ENCODE data around the gene BLZF1.

Gene BLZF1

DNA sequence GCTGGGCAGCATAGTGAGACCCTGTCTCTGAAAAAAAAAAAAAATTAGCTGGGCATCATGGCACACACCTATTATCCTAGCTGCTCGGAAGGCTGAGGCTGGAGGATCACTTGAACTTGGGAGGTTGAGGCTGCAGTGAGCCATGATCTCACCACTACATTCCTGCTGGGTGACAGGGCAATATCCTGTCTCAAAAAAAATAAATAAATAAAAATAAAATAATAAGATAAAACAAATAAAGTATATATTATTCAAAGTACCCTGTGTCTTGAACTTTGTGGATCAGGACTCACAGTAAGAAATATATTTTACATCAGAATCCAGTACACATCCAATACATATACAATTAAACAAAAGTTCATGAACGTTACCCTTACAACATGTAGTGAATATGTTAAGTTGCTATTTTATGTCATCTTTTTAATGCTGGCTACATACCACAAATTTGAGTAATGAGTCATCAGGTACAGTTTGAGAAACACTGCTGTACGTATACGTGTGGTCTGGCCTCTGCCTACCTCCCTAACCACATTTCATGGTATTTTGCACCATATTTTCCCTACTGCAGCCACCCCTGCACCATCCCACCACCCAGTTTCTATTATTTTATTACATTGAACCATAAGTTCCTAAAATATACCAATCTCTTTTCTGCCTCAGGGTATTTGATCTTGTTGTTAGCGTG, 4.8 kb upstream of the BLZF1 start:
- TF ChIP-seq, protein P1, sequence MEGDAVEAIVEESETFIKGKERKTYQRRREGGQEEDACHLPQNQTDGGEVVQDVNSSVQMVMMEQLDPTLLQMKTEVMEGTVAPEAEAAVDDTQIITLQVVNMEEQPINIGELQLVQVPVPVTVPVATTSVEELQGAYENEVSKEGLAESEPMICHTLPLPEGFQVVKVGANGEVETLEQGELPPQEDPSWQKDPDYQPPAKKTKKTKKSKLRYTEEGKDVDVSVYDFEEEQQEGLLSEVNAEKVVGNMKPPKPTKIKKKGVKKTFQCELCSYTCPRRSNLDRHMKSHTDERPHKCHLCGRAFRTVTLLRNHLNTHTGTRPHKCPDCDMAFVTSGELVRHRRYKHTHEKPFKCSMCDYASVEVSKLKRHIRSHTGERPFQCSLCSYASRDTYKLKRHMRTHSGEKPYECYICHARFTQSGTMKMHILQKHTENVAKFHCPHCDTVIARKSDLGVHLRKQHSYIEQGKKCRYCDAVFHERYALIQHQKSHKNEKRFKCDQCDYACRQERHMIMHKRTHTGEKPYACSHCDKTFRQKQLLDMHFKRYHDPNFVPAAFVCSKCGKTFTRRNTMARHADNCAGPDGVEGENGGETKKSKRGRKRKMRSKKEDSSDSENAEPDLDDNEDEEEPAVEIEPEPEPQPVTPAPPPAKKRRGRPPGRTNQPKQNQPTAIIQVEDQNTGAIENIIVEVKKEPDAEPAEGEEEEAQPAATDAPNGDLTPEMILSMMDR (IDR thresholded peaks at IDR 0.05; ENCODE audit: insufficient read depth, low read length, poor library complexity, severe bottlenecking), result no peak
- TF ChIP-seq EZH2phosphoT487 (conservative IDR thresholded peaks at IDR 0.05; ENCODE audit: low read length), result no peak
- H3K9ac ChIP-seq (ENCODE audit: low read length), result no peak overlapping the region
- H2AFZ ChIP-seq (ENCODE audit: low read depth, low read length, severe bottlenecking), result no peak overlapping the region
- no peaks in the 10 kb centered on the region for H3K79me2 ChIP-seq (ENCODE audit: insufficient read depth, low read length)
- H4K20me1 ChIP-seq (ENCODE audit: low read depth, low read length), result no peaks in the 10 kb centered on the region
- H3K9me2 ChIP-seq (replicated peaks; ENCODE audit: insufficient read depth, low read length), result no peaks in the 10 kb centered on the region
- H3K27me3 ChIP-seq (ENCODE audit: low read length), result no peaks in the 10 kb centered on the region
- H3F3A ChIP-seq (ENCODE audit: insufficient read depth), result no peaks in the 10 kb centered on the region
- no peak overlapping the region for H3K27ac ChIP-seq (ENCODE audit: low read depth, low read length)
- no peaks in the 10 kb centered on the region for H3K36me3 ChIP-seq (ENCODE audit: low read length)
- no peaks in the 10 kb centered on the region for H3K9me3 ChIP-seq (ENCODE audit: insufficient read depth, low read length)
- no peak overlapping the region for H3K4me3 ChIP-seq (ENCODE audit: insufficient read depth, low read length, poor library complexity, severe bottlenecking)
- H3K4me2 ChIP-seq (ENCODE audit: low read depth, low read length, poor library complexity, severe bottlenecking), result no peak overlapping the region

DNA sequence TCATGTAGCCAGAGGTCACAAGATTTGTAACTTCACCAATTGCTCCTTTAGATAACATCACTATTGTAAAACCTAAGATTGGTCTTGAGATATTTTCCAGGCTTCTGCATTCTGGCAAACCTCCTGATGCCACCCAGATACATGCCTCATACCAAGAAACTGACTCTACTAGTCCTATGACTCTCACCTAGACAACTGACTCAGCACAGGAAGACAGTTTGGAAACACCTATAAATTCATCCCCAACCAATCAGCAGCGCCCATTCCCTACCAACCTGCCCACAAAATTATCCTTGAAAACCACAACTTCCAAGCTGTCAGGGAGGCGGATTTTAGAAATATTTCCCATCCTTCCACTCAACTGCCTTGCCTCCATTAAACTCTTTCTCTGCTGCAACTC, 3.0 kb upstream of the BLZF1 start:
- no peak overlapping the region for H3K9ac ChIP-seq (ENCODE audit: low read length)
- H3K4me2 ChIP-seq (ENCODE audit: low read depth, low read length, poor library complexity, severe bottlenecking), result no peak overlapping the region
- no peak overlapping the region for H3K27ac ChIP-seq (ENCODE audit: low read depth, low read length)

DNA sequence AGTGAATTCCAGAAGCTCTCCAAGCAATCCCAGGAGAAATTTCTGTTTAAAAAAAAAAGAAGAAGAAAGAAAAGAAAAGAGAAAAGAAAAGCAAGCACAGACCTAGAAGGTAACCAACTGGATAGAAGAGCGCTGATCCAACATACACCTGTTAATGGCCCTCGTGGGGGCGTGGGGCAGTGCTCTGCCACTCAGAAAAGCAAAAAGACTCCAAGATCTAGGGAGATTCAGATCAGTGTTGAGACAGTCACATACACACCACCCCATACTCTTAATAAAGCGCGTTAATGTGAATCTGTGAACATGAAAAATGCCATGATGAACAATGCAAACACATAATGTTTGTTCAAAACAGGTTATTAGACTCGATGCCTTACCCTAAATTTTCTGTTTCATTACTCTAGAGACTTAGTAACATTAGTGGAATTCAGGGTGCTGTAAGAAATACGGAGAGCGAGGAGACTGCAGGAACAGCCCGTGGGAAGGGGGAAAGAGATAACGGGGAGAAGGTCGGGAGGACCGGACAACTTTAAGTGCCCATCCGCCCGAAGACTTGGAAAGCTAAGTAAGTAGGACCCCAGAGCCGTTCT, 804 bp upstream of the BLZF1 start:
- Histone ChIP-seq H3K9me2 (replicated peaks; ENCODE audit: insufficient read depth, low read length) (no peaks in the 10 kb centered on the region), H3K9me3 (ENCODE audit: insufficient read depth, low read length) (no peaks in the 10 kb centered on the region), H4K20me1 (ENCODE audit: low read depth, low read length) (no peaks in the 10 kb centered on the region), H3F3A (ENCODE audit: insufficient read depth) (no peaks in the 10 kb centered on the region), H3K9ac (ENCODE audit: low read length) (peak overlapping the region; percentile 70), H2AFZ (ENCODE audit: low read depth, low read length, severe bottlenecking) (peak overlapping the region; percentile 98), H3K4me2 (ENCODE audit: low read depth, low read length, poor library complexity, severe bottlenecking) (peak overlapping the region; percentile 77), H3K36me3 (ENCODE audit: low read length) (no peaks in the 10 kb centered on the region), H3K79me2 (ENCODE audit: insufficient read depth, low read length) (0 out of 2 replicates have a peak, but pooled peaks cover 11% of the 10 kb centered on the region), H3K27me3 (ENCODE audit: low read length) (no peaks in the 10 kb centered on the region), H3K4me3 (ENCODE audit: insufficient read depth, low read length, poor library complexity, severe bottlenecking) (peak overlapping the region; percentile 82), H3K27ac (ENCODE audit: low read depth, low read length) (no peak overlapping the region)
- TF ChIP-seq, protein P1 (IDR thresholded peaks at IDR 0.05; ENCODE audit: insufficient read depth, low read length, poor library complexity, severe bottlenecking), result no peak
- no peak for TF ChIP-seq EZH2phosphoT487 (conservative IDR thresholded peaks at IDR 0.05; ENCODE audit: low read length)

More for the DNA sequence above, 3.0 kb upstream of the BLZF1 start:
- Histone ChIP-seq H3K9me3 (ENCODE audit: insufficient read depth, low read length) (no peaks in the 10 kb centered on the region), H3F3A (ENCODE audit: insufficient read depth) (no peaks in the 10 kb centered on the region), H3K9me2 (replicated peaks; ENCODE audit: insufficient read depth, low read length) (no peaks in the 10 kb centered on the region), H3K4me3 (ENCODE audit: insufficient read depth, low read length, poor library complexity, severe bottlenecking) (no peak overlapping the region), H3K79me2 (ENCODE audit: insufficient read depth, low read length) (0 out of 2 replicates have a peak, but pooled peaks cover 11% of the 10 kb centered on the region), H4K20me1 (ENCODE audit: low read depth, low read length) (no peaks in the 10 kb centered on the region), H3K27me3 (ENCODE audit: low read length) (no peaks in the 10 kb centered on the region), H2AFZ (ENCODE audit: low read depth, low read length, severe bottlenecking) (no peak overlapping the region), H3K36me3 (ENCODE audit: low read length) (no peaks in the 10 kb centered on the region)
- TF ChIP-seq, protein P1 (IDR thresholded peaks at IDR 0.05; ENCODE audit: insufficient read depth, low read length, poor library complexity, severe bottlenecking), result no peak
